WTC11 (cell line): Measurements from ENCODE around the gene TPSAB1. TPM values are rescaled to one million over a fixed set of nuclear protein-coding genes. Genes with fewer than 3 reads are reported as not detected.

ENCODE experiments used
- ATAC-seq: fragments of 200-7000 bp; cut with Tn5 transposase; 2 replicates; pipeline ENCODE4 v1.10.0; 2021; ENCODE audit warnings: mild to moderate bottlenecking, moderate library complexity
- CTCF ChIA-PET: fragments of 300-600 bp; sonication (Branson Sonifier 250); formaldehyde crosslinking; loops from one replicate; lab custom pipeline; 2021; ENCODE audit warnings: antibody characterized with exemption; lab: Charles Lee
- POLR2A ChIA-PET: fragments of 350-600 bp; sonication (Branson Sonifier 250); formaldehyde crosslinking; loops from one replicate; lab custom pipeline; 2021; ENCODE audit warnings: antibody characterized with exemption; lab: Charles Lee
- DNase-seq: peaks from one replicate; pipeline ENCODE4 v3.0.0; 2021; ENCODE audit warnings: low spot score
- H3K27ac Mint-ChIP-seq: 2 replicates; pipeline ENCODE4 v1.8.0; 2021; ENCODE audit warnings: mixed read lengths
- H3K27me3 Mint-ChIP-seq: 2 replicates; pipeline ENCODE4 v1.8.0; 2021; ENCODE audit warnings: low read depth, mild to moderate bottlenecking, moderate library complexity, mixed read lengths
- H3K36me3 Mint-ChIP-seq: 2 replicates; pipeline ENCODE4 v1.8.0; 2021; ENCODE audit warnings: mixed read lengths
- H3K4me1 Mint-ChIP-seq: 2 replicates; pipeline ENCODE4 v1.8.0; 2022; ENCODE audit warnings: mixed read lengths
- H3K4me3 Mint-ChIP-seq: 2 replicates; pipeline ENCODE4 v1.8.0; 2021; ENCODE audit warnings: mild to moderate bottlenecking, moderate library complexity, mixed read lengths
- H3K9me3 Mint-ChIP-seq: 2 replicates; pipeline ENCODE4 v1.8.0; 2021; ENCODE audit warnings: mixed read lengths
- AFF4 ChIP-seq: sonication (generic); formaldehyde crosslinking; IDR thresholded peaks from 2 replicates; pipeline ENCODE4 v1.8.1; 2023; ENCODE audit warnings: mild to moderate bottlenecking, missing genetic modification reagents, borderline replicate concordance
- CREB1 ChIP-seq: sonication (generic); formaldehyde crosslinking; IDR thresholded peaks from 2 replicates; pipeline ENCODE4 v1.8.0; 2023; ENCODE audit warnings: mild to moderate bottlenecking, missing genetic modification reagents
- E2F5 ChIP-seq: sonication (generic); formaldehyde crosslinking; IDR thresholded peaks from 2 replicates; pipeline ENCODE4 v1.8.1; 2022; ENCODE audit warnings: mild to moderate bottlenecking, moderate library complexity, missing genetic modification reagents
- ELF4 ChIP-seq: sonication (generic); formaldehyde crosslinking; IDR thresholded peaks from 2 replicates; pipeline ENCODE4 v1.8.1; 2022; ENCODE audit warnings: low read depth, mild to moderate bottlenecking, moderate library complexity, missing genetic modification reagents
- EMX1 ChIP-seq: fragments of 250-450 bp; sonication (Bioruptor Pico); IDR thresholded peaks from 2 replicates; pipeline ENCODE4 v1.8.0; 2021; ENCODE audit warnings: mild to moderate bottlenecking
- ETV6 ChIP-seq: sonication (generic); formaldehyde crosslinking; IDR thresholded peaks from 2 replicates; pipeline ENCODE4 v1.8.1; 2022; ENCODE audit warnings: mild to moderate bottlenecking, missing genetic modification reagents
- IRF2 ChIP-seq: sonication (generic); formaldehyde crosslinking; IDR thresholded peaks from 2 replicates; pipeline ENCODE4 v1.8.0; 2022; ENCODE audit warnings: low read depth, missing genetic modification reagents, borderline replicate concordance
- KAT7 ChIP-seq: sonication (generic); formaldehyde crosslinking; IDR thresholded peaks from 2 replicates; pipeline ENCODE4 v1.8.1; 2023; ENCODE audit warnings: missing genetic modification reagents, mild to moderate bottlenecking, borderline replicate concordance
- MYBL2 ChIP-seq: sonication (generic); formaldehyde crosslinking; IDR thresholded peaks from 2 replicates; pipeline ENCODE4 v1.8.1; 2023; ENCODE audit warnings: mild to moderate bottlenecking, moderate library complexity, missing genetic modification reagents
- NFE2L1 ChIP-seq: sonication (generic); formaldehyde crosslinking; IDR thresholded peaks from 2 replicates; pipeline ENCODE4 v1.8.1; 2023; ENCODE audit warnings: missing genetic modification reagents
- NR3C1 ChIP-seq: sonication (generic); formaldehyde crosslinking; conservative IDR thresholded peaks from 2 replicates; pipeline ENCODE4 v1.8.1; 2023; ENCODE audit warnings: low read depth, mild to moderate bottlenecking, missing genetic modification reagents
- RORB ChIP-seq: fragments of 250-450 bp; sonication (Bioruptor Pico); IDR thresholded peaks from 2 replicates; pipeline ENCODE4 v1.9.0; 2021; ENCODE audit warnings: mild to moderate bottlenecking
- SP1 ChIP-seq: sonication (generic); formaldehyde crosslinking; conservative IDR thresholded peaks from 2 replicates; pipeline ENCODE4 v1.8.1; 2022; ENCODE audit warnings: missing genetic modification reagents
- TEAD4 ChIP-seq: sonication (generic); formaldehyde crosslinking; IDR thresholded peaks from 2 replicates; pipeline ENCODE4 v1.8.0; 2022; ENCODE audit warnings: mild to moderate bottlenecking, missing genetic modification reagents
- USF1 ChIP-seq: sonication (generic); formaldehyde crosslinking; IDR thresholded peaks from 2 replicates; pipeline ENCODE4 v1.8.0; 2022; ENCODE audit warnings: mild to moderate bottlenecking, missing genetic modification reagents
- ZBTB21 ChIP-seq: sonication (generic); formaldehyde crosslinking; IDR thresholded peaks from 2 replicates; pipeline ENCODE4 v1.8.1; 2023; ENCODE audit warnings: mild to moderate bottlenecking, missing genetic modification reagents, borderline replicate concordance
- ZMAT4 ChIP-seq: fragments of 250-450 bp; sonication (Bioruptor Pico); IDR thresholded peaks from 2 replicates; pipeline ENCODE4 v1.9.0; 2021; ENCODE audit warnings: mild to moderate bottlenecking
- ZNF138 ChIP-seq: sonication (generic); formaldehyde crosslinking; conservative IDR thresholded peaks from 2 replicates; pipeline ENCODE4 v1.8.1; 2022; ENCODE audit warnings: mild to moderate bottlenecking, moderate library complexity, missing genetic modification reagents
- ZNF219 ChIP-seq: sonication (generic); formaldehyde crosslinking; IDR thresholded peaks from 2 replicates; pipeline ENCODE4 v1.8.0; 2023; ENCODE audit warnings: missing genetic modification reagents, mild to moderate bottlenecking, borderline replicate concordance
- ZNF281 ChIP-seq: sonication (generic); formaldehyde crosslinking; IDR thresholded peaks from 2 replicates; pipeline ENCODE4 v1.8.0; 2023; ENCODE audit warnings: mild to moderate bottlenecking, missing genetic modification reagents
- total RNA-seq: library from RNA; stranded (reverse); gene quantifications from 3 replicates; pipeline ENCODE4 v1.2.3, GENCODE V29; 2021

Gene TPSAB1
- total RNA-seq, 1 experiment from 2014 or later: not detected

- TF ChIP-seq IRF2 (CRISPR knock-in tag) (no peak), TEAD4 (CRISPR knock-in tag) (no peak), ZMAT4 (no peak), CREB1 (CRISPR knock-in tag) (no peak), MYBL2 (CRISPR knock-in tag) (no peak), EMX1 (CRISPR knock-in tag) (no peak), ZBTB21 (CRISPR knock-in tag) (no peak), SP1 (CRISPR knock-in tag) (no peak), ZNF281 (CRISPR knock-in tag) (no peak), ZNF219 (no peak), USF1 (no peak), NR3C1 (no peak)
- H3K36me3 Mint-ChIP-seq: no peaks in the 10 kb centered on the region
- POLR2A ChIA-PET: no interaction called here
- no peaks in the 10 kb centered on the region for H3K27me3 Mint-ChIP-seq
- DNase-seq (no peak), ATAC-seq (no peak)
- no peaks in the 10 kb centered on the region for H3K9me3 Mint-ChIP-seq
- no peaks in the 10 kb centered on the region for H3K4me1 Mint-ChIP-seq
- CTCF ChIA-PET: no interaction called here
- H3K4me3 Mint-ChIP-seq: no peak overlapping the region
- no peak overlapping the region for H3K27ac Mint-ChIP-seq
Observed at GRCh38 chr16:1218930-1219611, 21.4 kb upstream of the TPSAB1 start.

- H3K27me3 Mint-ChIP-seq: no peaks in the 10 kb centered on the region
- H3K36me3 Mint-ChIP-seq: no peaks in the 10 kb centered on the region
- ATAC-seq: no peak
- no peaks in the 10 kb centered on the region for H3K4me1 Mint-ChIP-seq
- TF ChIP-seq ELF4 (CRISPR knock-in tag) (no peak), NFE2L1 (CRISPR knock-in tag) (no peak), E2F5 (no peak), AFF4 (CRISPR knock-in tag) (no peak), ETV6 (CRISPR knock-in tag) (no peak), ZMAT4 (no peak), KAT7 (no peak), RORB (CRISPR knock-in tag) (no peak), ZNF138 (CRISPR knock-in tag) (no peak)
- no peak for DNase-seq
- no peak overlapping the region for H3K27ac Mint-ChIP-seq
- CTCF ChIA-PET: no interaction called here
- H3K4me3 Mint-ChIP-seq: no peak overlapping the region
- POLR2A ChIA-PET: no interaction called here
- H3K9me3 Mint-ChIP-seq: no peaks in the 10 kb centered on the region
Observed at GRCh38 chr16:1220098-1220728, 20.3 kb upstream of the TPSAB1 start.
